SK-N-SH (cell line): ENCODE results near the gene NPC2. TPM values are rescaled to one million over a fixed set of nuclear protein-coding genes. Genes with fewer than 3 reads are reported as not detected.

Source experiments
- CTCF ChIA-PET: fragments of 300-600, 350-600 bp; formaldehyde crosslinking; extraction: SDS; loops from one replicate; lab custom pipeline; 2021; lab: Yijun Ruan, JAX
- POLR2A ChIA-PET: fragments of 350-600 bp; sonication (Branson Sonifier 250); formaldehyde crosslinking; extraction: SDS; loops from one replicate; lab custom pipeline; 2020; ENCODE audit warnings: antibody characterized with exemption, inconsistent platforms; lab: Yijun Ruan, JAX
- DNase-seq: peaks from one replicate; pipeline ENCODE4 v3.0.0; 2012
- H2AFZ ChIP-seq: fragments of 200-600 bp; sonication (generic); 2 replicates; pipeline ENCODE4 v1.8.1; 2016; ENCODE audit warnings: antibody characterized with exemption, mild to moderate bottlenecking, low read depth
- H3F3A ChIP-seq: fragments of 200-600 bp; sonication (generic); replicated peaks from 2 replicates; pipeline ENCODE3; 2016; ENCODE audit warnings: antibody characterized with exemption, mild to moderate bottlenecking; ENCODE audit not compliant: insufficient read depth
- H3K27ac ChIP-seq, 2 experiments: fragments of 200-500 bp in 1 of 2; fragments of 200-600 bp in 1 of 2; sonication (Bioruptor generic) in 1 of 2; sonication (generic), shearing (Covaris generic) in 1 of 2; 2 replicates each; pipeline versions ENCODE4 v1.5.1 to v1.6.1; 2014 to 2016; ENCODE audit warnings: low read depth in 2 of 2, inconsistent platforms in 1 of 2, low read length in 1 of 2, mild to moderate bottlenecking in 1 of 2, mixed read lengths in 1 of 2
- H3K27me3 ChIP-seq: fragments of 200-600 bp; sonication (generic), shearing (Covaris generic); 2 replicates; pipeline ENCODE4 v1.6.1; 2016; ENCODE audit warnings: mixed run types; ENCODE audit not compliant: insufficient read depth
- H3K36me3 ChIP-seq, 2 experiments: fragments of 200-500 bp in 1 of 2; fragments of 200-600 bp in 1 of 2; sonication (Bioruptor generic) in 1 of 2; sonication (generic) in 1 of 2; replicated peaks in 1 of 2; 2 replicates each; pipeline versions ENCODE3 to v1.5.1; 2014 to 2016; ENCODE audit warnings: low read length in 1 of 2, mild to moderate bottlenecking in 1 of 2; ENCODE audit not compliant: insufficient read depth in 2 of 2, control insufficient read depth in 1 of 2
- H3K4me1 ChIP-seq, 2 experiments: fragments of 200-500 bp in 1 of 2; fragments of 200-600 bp in 1 of 2; sonication (Bioruptor generic) in 1 of 2; sonication (generic), shearing (Covaris generic) in 1 of 2; 2 replicates each; pipeline versions ENCODE4 v1.5.1 to v1.6.1; 2014 to 2016; ENCODE audit warnings: low read depth in 1 of 2, low read length in 1 of 2, mixed run types in 1 of 2; ENCODE audit not compliant: insufficient read depth in 2 of 2, control insufficient read depth in 1 of 2
- H3K4me2 ChIP-seq: fragments of 200-600 bp; sonication (generic), shearing (Covaris generic); 2 replicates; pipeline ENCODE4 v1.6.1; 2017; ENCODE audit warnings: mixed run types
- H3K4me3 ChIP-seq, 2 experiments: fragments of 200-500 bp in 1 of 2; fragments of 200-600 bp in 1 of 2; sonication (Bioruptor generic) in 1 of 2; sonication (generic), shearing (Covaris generic) in 1 of 2; 2 replicates each; pipeline versions ENCODE4 v1.5.1 to v1.8.1; 2014 to 2016; ENCODE audit warnings: low read depth in 2 of 2, inconsistent platforms in 1 of 2, low read length in 1 of 2, mild to moderate bottlenecking in 1 of 2, mixed read lengths in 1 of 2, moderate library complexity in 1 of 2
- H3K79me2 ChIP-seq: fragments of 200-600 bp; sonication (generic); 2 replicates; pipeline ENCODE4 v1.8.1; 2017; ENCODE audit warnings: mild to moderate bottlenecking; ENCODE audit not compliant: insufficient read depth
- H3K9ac ChIP-seq: fragments of 200-600 bp; sonication (generic); 2 replicates; pipeline ENCODE4 v1.6.1; 2017; ENCODE audit warnings: mixed run types
- H3K9me2 ChIP-seq: fragments of 200-600 bp; sonication (generic); 2 replicates; pipeline ENCODE4 v1.6.1; 2017; ENCODE audit warnings: mixed run types
- H3K9me3 ChIP-seq: fragments of 200-600 bp; sonication (generic); 2 replicates; pipeline ENCODE4 v1.6.1; 2017; ENCODE audit warnings: mixed run types, mild to moderate bottlenecking, moderate library complexity
- H4K20me1 ChIP-seq: fragments of 200-600 bp; sonication (generic); 2 replicates; pipeline ENCODE4 v1.6.1; 2017; ENCODE audit warnings: mild to moderate bottlenecking, mixed run types; ENCODE audit not compliant: insufficient read depth
- CHD2 ChIP-seq: fragments of 150-350 bp; IDR thresholded peaks from 2 replicates; pipeline ENCODE4 v1.6.1; 2018; ENCODE audit warnings: low read length; ENCODE audit not compliant: partially characterized antibody
- EP300 ChIP-seq, 2 experiments: IDR thresholded peaks; 2 replicates each; pipeline versions ENCODE4 v1.4.0 to v1.6.1; 2012; ENCODE audit warnings: borderline replicate concordance in 1 of 2, low read depth in 1 of 2, low read length in 1 of 2
- FOSL2 ChIP-seq: IDR thresholded peaks from 2 replicates; pipeline ENCODE4 v1.4.0; 2012; ENCODE audit warnings: low read depth, mild to moderate bottlenecking, moderate library complexity, borderline replicate concordance
- JUND ChIP-seq: IDR thresholded peaks from 2 replicates; pipeline ENCODE4 v1.4.0; 2012
- RAD21 ChIP-seq: IDR thresholded peaks from 2 replicates; pipeline ENCODE4 v1.6.1; 2012; ENCODE audit warnings: mild to moderate bottlenecking, low read length
- SMC3 ChIP-seq: IDR thresholded peaks from 2 replicates; pipeline ENCODE4 v1.6.1; 2012; ENCODE audit warnings: low read depth, low read length, improper control_type of control experiment
- TAF1 ChIP-seq: IDR thresholded peaks from 2 replicates; pipeline ENCODE4 v1.6.1; 2012; ENCODE audit warnings: low read depth, mild to moderate bottlenecking, low read length, moderate library complexity, borderline replicate concordance
- TCF12 ChIP-seq: IDR thresholded peaks from 2 replicates; pipeline ENCODE4 v1.4.0; 2012
- TEAD4 ChIP-seq: IDR thresholded peaks from 2 replicates; pipeline ENCODE4 v1.4.0; 2012; ENCODE audit warnings: mild to moderate bottlenecking, borderline replicate concordance; ENCODE audit not compliant: insufficient read depth
- YY1 ChIP-seq: IDR thresholded peaks from 2 replicates; pipeline ENCODE4 v1.4.0; 2012; ENCODE audit warnings: low read depth, mild to moderate bottlenecking
- WGBS: methylation state at CpG from one replicate; pipeline ENCODE4 v1.1.6; 2017; ENCODE audit warnings: low lambda C conversion rate; 5-methylcytosine and 5-hydroxymethylcytosine counted together
- polyA plus RNA-seq, 3 experiments: library from polyadenylated mRNA; depleted of rRNA; stranded (reverse); fragments of >200 nt; gene quantifications; 2 replicates each; pipeline ENCODE4 v1.2.3, GENCODE V29; 2012
- TF ChIP-seq, protein P1 (sequence below): fragments of 200-600 bp; sonication (generic); IDR thresholded peaks from 2 replicates; pipeline ENCODE4 v1.6.1; 2017; ENCODE audit warnings: antibody characterized with exemption, mild to moderate bottlenecking, moderate library complexity
- TF ChIP-seq, protein P2 (sequence below): IDR thresholded peaks from 2 replicates; pipeline ENCODE4 v1.4.0; 2012; ENCODE audit warnings: low read depth

Gene NPC2
- polyA plus RNA-seq, 1 of the 3 experiments (the other 2 are of a cell fraction): 522 TPM

DNA sequence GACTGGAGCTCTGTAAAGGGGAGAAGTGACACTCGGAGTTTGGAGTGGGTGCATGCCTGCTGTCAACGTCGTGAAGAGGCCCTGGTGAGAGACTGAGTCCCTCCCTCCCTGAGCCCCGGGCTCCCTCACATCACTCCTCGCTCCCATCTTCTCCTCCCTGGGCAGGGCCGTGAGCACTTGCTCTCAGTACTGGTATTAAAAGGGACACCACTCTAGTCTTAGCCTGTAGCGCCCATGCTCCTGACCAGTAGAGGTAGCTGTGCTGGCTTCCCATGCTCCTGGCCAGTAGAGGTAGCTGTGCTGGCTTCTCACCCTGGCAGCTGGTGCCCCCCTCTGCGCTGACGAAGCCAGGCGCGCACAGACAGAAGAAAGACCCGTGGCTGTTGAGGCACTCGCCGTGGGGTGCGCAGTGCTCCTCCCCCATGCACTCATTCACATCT, 15.2 kb upstream of the NPC2 start:
- Histone ChIP-seq H3K9ac (no peak overlapping the region), H3F3A (peaks cover 3% of the 10 kb centered on the region), H3K4me3 (no peak overlapping the region), H3K9me2 (no peaks in the 10 kb centered on the region), H3K9me3 (no peaks in the 10 kb centered on the region), H3K36me3 (peaks cover 12 to 75% of the 10 kb centered on the region in 2 experiments), H2AFZ (no peak overlapping the region), H3K79me2 (no peaks in the 10 kb centered on the region), H3K4me1 (peaks cover 0 to 4% of the 10 kb centered on the region in 2 experiments; a peak in 1 of 4 replicates), H3K27ac (no peak overlapping the region), H3K4me2 (no peak overlapping the region), H4K20me1 (no peaks in the 10 kb centered on the region), H3K27me3 (no peaks in the 10 kb centered on the region)
- TF ChIP-seq, protein P1, sequence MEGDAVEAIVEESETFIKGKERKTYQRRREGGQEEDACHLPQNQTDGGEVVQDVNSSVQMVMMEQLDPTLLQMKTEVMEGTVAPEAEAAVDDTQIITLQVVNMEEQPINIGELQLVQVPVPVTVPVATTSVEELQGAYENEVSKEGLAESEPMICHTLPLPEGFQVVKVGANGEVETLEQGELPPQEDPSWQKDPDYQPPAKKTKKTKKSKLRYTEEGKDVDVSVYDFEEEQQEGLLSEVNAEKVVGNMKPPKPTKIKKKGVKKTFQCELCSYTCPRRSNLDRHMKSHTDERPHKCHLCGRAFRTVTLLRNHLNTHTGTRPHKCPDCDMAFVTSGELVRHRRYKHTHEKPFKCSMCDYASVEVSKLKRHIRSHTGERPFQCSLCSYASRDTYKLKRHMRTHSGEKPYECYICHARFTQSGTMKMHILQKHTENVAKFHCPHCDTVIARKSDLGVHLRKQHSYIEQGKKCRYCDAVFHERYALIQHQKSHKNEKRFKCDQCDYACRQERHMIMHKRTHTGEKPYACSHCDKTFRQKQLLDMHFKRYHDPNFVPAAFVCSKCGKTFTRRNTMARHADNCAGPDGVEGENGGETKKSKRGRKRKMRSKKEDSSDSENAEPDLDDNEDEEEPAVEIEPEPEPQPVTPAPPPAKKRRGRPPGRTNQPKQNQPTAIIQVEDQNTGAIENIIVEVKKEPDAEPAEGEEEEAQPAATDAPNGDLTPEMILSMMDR: peak; percentile 43
- TF ChIP-seq SMC3 (peak; percentile 21; the same call in 1 of the 2 replicates), YY1 (no peak), RAD21 (peak; percentile 46)
- DNase-seq: peak; percentile 77
- CTCF ChIA-PET: interaction anchor here (0.8 to 3.1 kb wide), 14 partner anchors 10 to 130 kb away, joined by 3 to 28 read pairs (median 4); partner anchors contain the start of gene LTBP2
- WGBS: 67% methylated on average over 11 of the region's 15 CpGs
- POLR2A ChIA-PET: no interaction called here

GRCh38 chr14:74507840-74508239, 14.7 kb upstream of the NPC2 start:
- Histone ChIP-seq H3K4me1 (peaks cover 0 to 4% of the 10 kb centered on the region in 2 experiments; a peak in 1 of 4 replicates), H3K36me3 (peaks cover 13 to 77% of the 10 kb centered on the region in 2 experiments), H3K27ac (no peak overlapping the region), H3K4me3 (no peak overlapping the region), H3K79me2 (no peaks in the 10 kb centered on the region), H3K9me2 (no peaks in the 10 kb centered on the region), H3K9me3 (no peaks in the 10 kb centered on the region), H2AFZ (no peak overlapping the region), H4K20me1 (no peaks in the 10 kb centered on the region), H3K27me3 (no peaks in the 10 kb centered on the region), H3K9ac (no peak overlapping the region), H3K4me2 (no peak overlapping the region), H3F3A (peaks cover 3% of the 10 kb centered on the region)
- ChIA-PET CTCF (interaction anchor here (0.6 to 3.1 kb wide), 11 partner anchors 10 to 130 kb away, joined by 3 to 28 read pairs (median 4); partner anchors contain the start of gene LTBP2), POLR2A (no interaction called here)
- DNase-seq: no peak
- 77% methylated on average over 3 of the region's 5 CpGs for WGBS
- no peak for TF ChIP-seq EP300 (IDR thresholded peaks at IDR 0.05; ENCODE audit: borderline replicate concordance in 1 of 2, low read depth in 1 of 2, low read length in 1 of 2)
- no peak for TF ChIP-seq TEAD4
- no peak for TF ChIP-seq JUND
- TF ChIP-seq TCF12: no peak
- no peak for TF ChIP-seq YY1
- TF ChIP-seq TAF1: no peak
- TF ChIP-seq, protein P2, sequence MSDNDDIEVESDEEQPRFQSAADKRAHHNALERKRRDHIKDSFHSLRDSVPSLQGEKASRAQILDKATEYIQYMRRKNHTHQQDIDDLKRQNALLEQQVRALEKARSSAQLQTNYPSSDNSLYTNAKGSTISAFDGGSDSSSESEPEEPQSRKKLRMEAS: no peak
- TF ChIP-seq FOSL2: no peak
- TF ChIP-seq CHD2: no peak
